IPS-18c (cell line): ENCODE results near the gene GSTCD.
"Not testable (repeated sequence)": the region's sequence is repeated elsewhere in the genome, so short reads cannot be mapped to it uniquely, and the experiment has no call there.

ENCODE experiments used
- H3K4me3 ChIP-seq: 2 replicates; pipeline ENCODE4 v1.7.0; 2013; ENCODE audit warnings: low read depth, mild to moderate bottlenecking, low read length, moderate library complexity; ENCODE audit not compliant: insufficient read depth
- H3K9me3 ChIP-seq: one replicate; pipeline ENCODE4 v1.6.1; 2013; ENCODE audit warnings: mild to moderate bottlenecking, low read length, moderate library complexity; ENCODE audit not compliant: control insufficient read depth, insufficient read depth

Gene GSTCD

DNA sequence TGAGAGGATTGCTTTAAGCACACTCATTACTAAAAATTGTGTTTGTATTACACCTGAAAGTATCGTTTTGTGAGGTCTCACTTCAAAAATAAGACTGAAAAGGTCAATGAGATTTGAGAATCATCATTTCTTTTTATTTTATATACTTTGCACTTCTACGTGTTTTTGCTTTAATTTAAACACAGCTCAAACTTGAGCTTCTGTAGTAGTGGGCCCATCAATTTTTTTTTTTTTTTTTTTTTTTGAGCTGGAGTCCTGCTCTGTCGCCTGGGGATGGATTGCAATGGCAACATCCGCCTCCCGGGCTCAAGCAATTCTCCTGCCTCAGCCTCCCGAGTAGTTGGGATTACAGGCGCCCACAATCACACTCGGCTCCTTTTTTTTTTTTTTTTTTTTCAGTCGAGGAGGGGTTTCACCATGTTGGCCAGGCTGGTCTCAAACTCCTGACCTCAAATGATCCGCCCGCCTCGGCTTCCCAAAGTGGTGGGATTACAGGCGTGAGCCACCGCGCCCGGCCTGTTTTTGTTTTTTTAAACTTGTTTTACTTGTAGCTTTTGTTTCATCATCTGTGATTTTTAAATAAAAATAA is 1.5 kb downstream of the GSTCD start:
- Histone ChIP-seq H3K4me3 (no peak overlapping the region), H3K9me3 (no peaks in the 10 kb centered on the region)

DNA sequence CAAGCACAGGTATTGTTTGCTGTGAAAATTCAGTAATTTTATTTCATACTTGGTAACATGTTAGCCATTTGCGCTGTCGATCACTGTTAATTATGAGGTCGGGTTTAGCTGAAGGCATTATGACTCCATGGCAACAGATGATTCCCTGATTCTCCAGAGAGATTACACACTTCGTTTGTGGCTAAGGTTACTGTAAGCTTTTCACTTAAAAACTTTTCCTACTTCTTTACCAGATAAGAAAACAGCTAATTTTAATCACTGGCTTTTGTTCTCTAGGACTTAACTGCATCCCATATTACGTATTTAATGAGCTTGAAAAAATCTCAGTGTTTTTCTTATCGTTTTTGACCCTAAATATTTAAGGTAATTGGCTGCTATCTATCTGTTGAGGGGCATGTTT is 2.1 kb downstream of the GSTCD start:
- Histone ChIP-seq H3K9me3 (no peaks in the 10 kb centered on the region), H3K4me3 (no peak overlapping the region; the same call in 1 of the 2 replicates)

DNA sequence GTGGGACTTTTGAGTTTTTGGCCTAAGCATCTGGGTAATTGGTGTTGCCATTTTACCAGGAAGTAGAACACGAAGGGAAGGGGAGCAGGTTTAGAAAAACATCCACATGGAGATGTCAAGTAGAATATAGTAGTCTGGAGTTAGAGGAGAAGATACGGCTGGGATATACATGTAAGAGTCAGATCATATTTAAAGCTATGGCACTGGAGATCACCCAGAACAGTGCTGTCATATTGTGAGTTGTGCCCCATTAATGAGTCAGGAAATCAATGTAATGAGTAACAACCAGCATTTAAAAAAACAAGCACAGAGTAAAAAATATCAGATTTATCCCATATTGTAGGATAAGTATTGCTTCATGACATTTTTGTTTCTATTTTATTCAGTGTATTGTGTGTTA is 4.2 kb downstream of the GSTCD start:
- H3K9me3 ChIP-seq: no peaks in the 10 kb centered on the region
- no peak overlapping the region for H3K4me3 ChIP-seq

DNA sequence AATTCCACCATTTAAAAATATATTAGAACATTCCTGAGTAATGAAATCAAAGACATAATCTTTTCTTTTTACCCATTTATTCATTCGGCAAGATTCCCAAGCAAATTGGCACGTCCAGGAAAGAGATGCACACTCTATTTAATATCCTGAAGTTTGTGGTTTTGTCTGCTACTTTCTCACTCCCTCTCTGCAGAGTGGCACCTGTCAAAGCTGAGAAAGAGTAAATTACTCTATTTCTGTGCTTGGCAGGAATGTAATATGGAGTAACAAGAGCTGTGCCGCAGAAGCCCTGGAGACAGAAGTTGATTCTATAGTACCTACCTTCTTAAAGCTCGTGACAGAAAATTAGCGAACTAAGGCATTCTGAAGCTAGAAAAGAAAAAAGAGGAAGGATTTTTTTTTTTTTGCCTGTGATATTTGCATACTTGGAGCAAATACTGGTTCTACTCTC is 5.5 kb downstream of the GSTCD start:
- Histone ChIP-seq H3K4me3 (no peak overlapping the region), H3K9me3 (no peaks in the 10 kb centered on the region)

DNA sequence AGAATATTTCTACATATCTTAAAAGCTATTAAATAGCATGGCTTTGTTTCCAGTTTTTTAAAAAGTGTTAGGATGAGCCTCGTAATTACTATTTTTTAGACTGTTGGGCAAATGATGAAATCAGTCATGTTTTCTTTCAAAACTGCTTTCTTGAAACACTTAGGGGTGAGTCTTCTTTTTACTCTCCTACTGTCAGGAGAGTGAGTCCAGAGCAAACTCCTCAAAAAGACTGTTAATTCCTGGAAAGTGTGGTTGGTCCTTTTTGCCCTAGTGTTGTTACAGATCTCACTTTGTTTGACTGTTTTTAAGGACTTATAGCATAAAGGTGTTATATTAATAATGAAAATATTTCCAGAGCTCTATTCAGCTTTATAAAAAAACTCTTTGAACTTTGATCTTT is 6.3 kb downstream of the GSTCD start:
- H3K4me3 ChIP-seq: no peak overlapping the region
- no peaks in the 10 kb centered on the region for H3K9me3 ChIP-seq

DNA sequence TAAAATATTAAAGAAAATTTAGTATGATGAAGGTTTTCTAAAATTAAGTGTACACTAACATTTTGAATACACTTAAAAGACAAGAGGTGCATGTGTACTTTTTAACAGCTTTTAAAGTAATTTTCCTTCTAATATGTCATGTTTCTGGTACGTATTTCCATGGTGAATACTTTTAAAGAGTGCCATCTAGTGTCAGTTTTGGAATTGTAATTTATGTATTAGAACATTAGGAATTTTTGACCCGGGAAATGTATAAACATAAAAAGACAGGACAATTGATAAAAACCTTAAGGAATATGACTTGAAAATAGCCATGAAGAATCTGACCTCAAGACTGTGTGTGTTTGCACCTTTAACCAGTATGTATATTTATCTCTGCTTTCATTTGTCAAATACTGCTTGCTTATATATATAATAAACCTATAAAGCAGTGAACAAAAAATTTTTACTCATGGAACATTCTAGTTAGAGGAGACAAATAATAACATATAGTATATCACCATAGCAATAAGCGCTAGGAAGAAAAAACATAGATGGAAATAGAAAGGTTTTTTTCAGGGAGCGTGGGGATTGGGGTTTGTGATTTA is 7.2 kb downstream of the GSTCD start:
- H3K9me3 ChIP-seq: no peaks in the 10 kb centered on the region
- no peak overlapping the region for H3K4me3 ChIP-seq

DNA sequence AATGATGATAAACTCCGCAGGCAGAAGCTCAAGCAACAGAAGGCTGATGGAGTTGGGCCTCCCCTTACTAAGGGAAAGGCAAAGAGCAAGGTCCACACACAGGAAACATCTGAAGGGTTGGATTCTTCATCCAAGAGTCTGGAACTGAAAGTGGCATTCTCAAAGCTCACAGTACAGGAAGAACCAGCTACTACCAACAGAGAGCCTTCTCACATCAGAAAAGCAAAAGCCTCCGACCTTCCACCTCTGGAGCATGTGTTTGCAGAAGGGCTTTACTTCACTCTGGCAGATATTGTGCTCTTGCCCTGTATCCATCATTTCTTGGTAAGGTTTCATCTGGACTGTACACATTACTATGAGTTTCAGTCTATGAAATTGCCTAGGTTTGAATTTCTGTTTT is 10.6 kb downstream of the GSTCD start:
- H3K4me3 ChIP-seq: no peak overlapping the region
- H3K9me3 ChIP-seq: no peaks in the 10 kb centered on the region

DNA sequence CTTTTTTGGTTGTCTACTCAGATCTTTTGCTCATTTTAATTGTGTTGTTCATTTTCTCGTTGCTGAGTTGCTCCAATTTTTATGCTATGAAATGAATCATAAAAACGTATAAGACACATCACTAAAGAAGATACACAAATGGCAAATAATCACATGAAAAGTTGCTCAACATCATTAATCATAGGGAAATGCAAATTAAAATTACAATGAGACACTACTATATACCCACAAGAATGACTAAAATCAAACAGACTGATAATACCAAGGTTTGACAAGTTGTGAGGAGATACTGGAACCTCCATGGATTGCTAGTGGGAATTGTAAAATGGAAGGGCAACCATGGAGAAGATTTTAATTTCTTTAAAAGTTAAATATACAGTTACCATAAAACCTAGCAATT is 17.0 kb downstream of the GSTCD start:
- no peak overlapping the region for H3K4me3 ChIP-seq
- H3K9me3 ChIP-seq: peaks cover 2% of the 10 kb centered on the region

DNA sequence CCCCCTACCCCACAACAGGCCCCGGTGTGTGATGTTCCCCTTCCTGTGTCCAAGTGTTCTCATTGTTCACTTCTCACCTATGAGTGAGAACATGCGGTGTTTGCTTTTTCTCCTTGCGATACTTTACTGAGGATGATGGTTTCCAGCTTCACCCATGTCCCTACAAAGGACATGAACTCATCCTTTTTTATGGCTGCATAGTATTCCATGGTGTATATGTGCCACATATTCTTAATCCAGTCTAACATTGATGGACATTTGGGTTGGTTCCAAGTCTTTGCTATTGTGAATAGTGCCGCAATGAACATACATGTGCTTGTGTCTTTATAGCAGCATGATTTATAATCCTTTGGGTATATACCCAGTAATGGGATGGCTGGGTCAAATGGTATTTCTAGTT is 21.3 kb downstream of the GSTCD start:
- not testable (repeated sequence) for H3K4me3 ChIP-seq, H3K9me3 ChIP-seq

DNA sequence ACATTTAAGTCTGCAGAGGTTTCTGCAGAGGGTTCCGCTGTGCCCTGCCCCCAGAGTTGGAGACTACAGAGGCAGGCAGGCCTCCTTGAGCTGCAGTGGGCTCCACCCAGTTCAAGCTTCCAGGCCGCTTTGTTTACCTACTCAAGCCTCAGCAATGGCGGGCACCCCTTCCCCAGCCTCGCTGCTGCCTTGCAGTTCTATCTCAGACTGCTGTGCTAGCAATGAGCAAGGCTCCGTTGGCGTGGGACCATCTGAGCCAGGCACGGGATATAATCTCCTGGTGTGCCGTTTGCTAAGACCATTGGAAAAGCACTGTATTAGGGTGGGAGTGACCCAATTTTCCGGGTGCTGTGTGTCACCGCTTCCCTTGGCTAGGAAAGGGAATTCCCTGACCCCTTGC is 26.6 kb downstream of the GSTCD start:
- H3K4me3 ChIP-seq: not testable (repeated sequence)

DNA sequence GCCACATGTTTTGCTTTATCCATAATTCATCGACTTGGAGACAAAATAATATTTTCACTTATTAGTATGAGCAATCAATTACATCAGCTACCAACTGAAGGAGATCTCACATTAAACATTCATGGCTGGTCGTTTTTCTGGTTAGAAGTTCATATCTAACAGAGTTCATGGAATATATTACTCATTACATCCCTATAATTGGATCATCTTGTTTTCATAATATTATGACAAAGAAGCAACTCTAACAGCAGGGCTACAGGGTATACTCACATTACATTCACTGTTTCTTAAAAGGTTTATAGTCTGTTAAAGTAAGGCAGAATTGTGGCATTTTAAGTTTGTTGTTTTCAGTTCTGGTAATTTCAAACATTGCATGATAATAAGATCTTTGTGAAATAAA is 33.0 kb downstream of the GSTCD start:
- Histone ChIP-seq H3K4me3 (no peak overlapping the region), H3K9me3 (no peaks in the 10 kb centered on the region)

More for the DNA sequence above, 26.6 kb downstream of the GSTCD start:
- H3K9me3 ChIP-seq: not testable (repeated sequence)

DNA sequence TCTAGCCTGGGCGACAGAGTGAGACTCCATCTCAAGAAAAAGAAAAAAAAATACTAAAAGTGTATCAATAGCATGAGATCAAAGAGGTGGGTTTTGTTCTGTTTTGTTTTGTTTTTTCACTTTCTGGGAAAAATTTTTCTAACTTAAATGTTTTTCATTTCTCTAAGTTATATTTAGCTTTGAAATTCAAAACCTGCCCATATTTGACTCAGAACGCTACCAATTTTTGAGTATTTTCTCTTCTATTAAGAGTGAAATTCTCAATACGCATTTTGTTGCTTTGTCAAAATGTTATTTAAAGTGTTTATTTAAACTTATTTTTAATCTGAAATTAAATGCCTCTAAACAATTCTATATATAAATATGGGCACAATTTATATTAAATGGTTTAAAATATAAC is 39.6 kb downstream of the GSTCD start:
- H3K4me3 ChIP-seq: no peak overlapping the region
- no peaks in the 10 kb centered on the region for H3K9me3 ChIP-seq

DNA sequence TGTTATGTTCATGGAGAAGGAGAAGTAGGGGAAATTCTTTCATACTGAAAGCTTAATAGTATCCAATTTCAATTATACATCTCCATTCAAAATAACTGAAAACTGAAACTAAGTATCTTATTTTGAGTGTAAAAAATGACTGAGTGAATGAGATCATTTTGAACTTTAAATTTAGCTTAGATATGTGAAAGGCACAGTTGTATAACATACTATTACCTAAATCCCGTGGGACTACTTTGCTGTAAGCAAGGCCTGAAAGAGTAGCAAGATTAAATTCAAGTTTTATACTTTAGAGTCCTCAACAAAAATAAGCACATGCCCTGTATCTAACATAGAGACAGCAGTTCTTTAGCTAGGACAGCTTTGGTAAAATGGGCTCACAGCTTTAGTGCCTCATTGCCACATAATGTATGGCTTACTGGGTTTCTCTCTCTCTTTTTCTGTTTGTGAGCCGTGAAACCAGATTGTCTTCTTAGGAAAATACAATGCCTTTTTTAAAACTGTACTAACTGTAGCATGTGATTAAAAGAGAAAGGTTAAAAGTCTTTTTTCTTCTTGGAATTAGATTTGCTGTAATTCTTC is 43.2 kb downstream of the GSTCD start:
- Histone ChIP-seq H3K4me3 (no peak overlapping the region), H3K9me3 (no peaks in the 10 kb centered on the region)

DNA sequence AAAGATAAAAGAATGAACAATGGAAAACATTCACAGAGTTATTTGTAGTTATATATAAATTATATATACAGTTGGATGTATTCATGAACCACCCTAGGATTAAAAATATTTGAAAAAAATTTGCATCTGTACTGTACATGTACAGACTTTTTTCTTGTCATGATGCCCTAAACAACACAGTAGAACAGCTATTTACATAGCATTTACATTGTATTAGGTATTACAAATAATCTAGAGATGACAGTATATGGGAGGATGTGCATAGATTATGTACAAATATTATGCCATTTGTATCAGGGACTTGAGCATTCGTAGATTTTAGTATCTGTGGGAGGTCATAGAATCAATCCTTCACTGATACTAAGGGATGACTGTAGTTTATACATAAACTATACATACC is 44.8 kb downstream of the GSTCD start:
- Histone ChIP-seq H3K4me3 (no peak overlapping the region), H3K9me3 (no peaks in the 10 kb centered on the region)

DNA sequence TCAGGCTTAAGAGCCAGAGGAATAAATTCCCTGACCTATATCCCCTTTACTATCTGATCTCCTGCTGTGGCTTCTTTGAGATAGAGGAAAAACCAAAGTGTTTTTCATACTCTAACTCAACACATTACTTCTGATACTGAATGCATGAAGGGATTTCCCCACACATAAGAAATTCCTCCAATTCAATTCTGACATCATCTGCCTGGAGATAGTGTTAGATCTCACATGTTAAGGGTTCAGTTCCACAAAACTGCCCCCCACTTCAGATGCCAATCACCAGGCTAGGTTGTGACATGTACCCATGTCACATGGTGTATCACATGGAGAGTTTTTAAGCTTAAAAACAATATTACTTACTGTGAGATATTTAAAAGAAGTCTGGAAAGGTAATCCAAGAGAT is 46.8 kb downstream of the GSTCD start:
- H3K9me3 ChIP-seq: no peaks in the 10 kb centered on the region
- no peak overlapping the region for H3K4me3 ChIP-seq

DNA sequence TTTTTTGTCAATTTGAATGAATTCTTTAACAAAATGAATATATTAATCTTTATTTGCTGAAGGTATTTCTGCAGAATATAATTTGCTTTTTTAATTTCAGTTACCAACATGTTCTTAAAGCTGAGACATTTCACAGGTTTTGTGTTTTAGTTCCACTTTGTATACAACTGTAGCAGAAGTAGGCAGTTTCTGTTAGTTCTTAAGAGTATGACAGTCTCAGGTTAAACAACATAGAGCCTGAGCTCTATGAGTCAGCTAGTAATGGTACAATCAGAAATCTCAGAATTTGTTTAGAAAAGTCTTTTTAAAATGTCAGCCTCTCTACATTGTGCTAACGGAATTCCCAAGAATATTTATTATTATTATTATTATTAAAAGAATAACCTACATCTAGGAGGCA is 50.4 kb downstream of the GSTCD start:
- Histone ChIP-seq H3K9me3 (no peaks in the 10 kb centered on the region), H3K4me3 (no peak overlapping the region)

DNA sequence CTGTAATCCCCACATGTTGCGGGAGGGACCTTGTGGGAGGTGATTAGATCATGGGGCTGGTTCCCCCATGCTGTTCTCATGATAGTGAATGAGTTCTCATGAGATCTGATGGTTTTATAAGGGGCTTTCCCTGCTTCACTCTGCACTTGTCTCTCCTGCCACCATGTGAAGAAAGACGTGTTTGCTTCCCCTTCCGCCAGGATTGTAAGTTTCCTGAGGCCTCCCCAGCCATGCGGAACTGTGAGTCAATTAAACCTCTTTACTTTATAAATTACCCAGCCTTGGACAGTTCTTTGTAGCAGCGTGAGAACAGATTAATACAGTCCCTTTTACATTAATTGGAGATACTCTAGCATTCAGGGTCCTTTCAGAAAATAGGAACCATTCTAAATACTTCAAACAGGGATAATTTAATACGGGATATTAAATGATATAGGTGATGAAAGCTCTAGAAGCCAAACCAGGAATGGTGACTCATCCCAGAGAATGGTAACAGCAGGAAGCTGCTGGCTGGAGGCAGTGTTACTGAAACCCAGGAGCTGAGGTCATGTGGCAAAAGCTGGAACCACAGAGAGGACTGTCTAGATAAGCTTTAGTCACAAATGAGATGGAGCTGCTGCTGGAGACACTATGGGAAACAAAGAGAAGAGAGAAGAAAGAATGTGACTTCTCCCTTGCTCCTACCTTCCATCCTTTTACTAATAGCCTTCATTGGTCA is 57.3 kb downstream of the GSTCD start:
- Histone ChIP-seq H3K4me3 (no peak overlapping the region), H3K9me3 (no peaks in the 10 kb centered on the region)

DNA sequence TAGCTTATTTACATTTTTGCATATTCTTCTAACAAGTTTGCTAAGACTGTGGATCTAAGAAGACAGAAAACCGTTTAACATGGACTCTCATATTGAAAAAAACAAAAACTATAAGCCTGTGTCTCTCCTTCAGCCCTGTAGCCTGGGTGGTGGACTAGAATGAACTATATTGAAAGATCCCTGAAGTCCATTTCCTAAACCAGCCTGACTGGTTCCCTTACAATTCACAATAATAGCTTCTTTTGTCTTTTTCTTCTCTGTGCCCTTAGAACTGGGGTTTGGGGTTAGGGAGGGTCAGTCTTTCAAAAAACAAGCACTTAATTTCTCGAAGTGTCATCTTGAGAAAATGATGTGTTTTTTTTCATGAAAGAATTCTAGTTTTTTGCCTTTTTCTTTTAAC is 59.0 kb downstream of the GSTCD start:
- Histone ChIP-seq H3K4me3 (no peak overlapping the region), H3K9me3 (no peaks in the 10 kb centered on the region)
